SW 1271 (cell line): ENCODE data around the gene FIG4.
"Not testable (repeated sequence)": the region's sequence is repeated elsewhere in the genome, so short reads cannot be mapped to it uniquely, and the experiment has no call there.

ENCODE experiments used
- DNase-seq, 2 experiments: peaks; one replicate each; lab custom pipeline; 2025; lab: John Stamatoyannopoulos, UW

FIG4 gene

DNA sequence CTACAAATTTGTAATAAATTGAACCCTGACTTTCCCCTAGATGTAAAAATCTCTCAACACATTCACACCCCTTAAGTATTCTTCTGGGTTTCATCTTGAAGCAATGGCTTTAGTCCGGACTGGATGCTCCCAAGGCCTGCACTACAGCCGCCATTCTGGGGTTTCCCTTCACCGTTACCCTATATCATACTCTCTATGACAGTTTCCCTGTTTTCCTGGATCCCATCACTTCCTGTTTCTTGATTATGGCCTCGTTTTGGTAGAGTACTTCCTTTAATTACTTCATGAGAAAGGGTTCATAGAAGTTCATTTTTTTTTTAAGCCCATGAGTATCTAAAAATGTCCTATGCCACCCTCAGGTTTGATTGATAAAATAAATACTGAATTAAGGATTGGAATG lies 11.7 kb downstream of the FIG4 start:
- no peak for DNase-seq

DNA sequence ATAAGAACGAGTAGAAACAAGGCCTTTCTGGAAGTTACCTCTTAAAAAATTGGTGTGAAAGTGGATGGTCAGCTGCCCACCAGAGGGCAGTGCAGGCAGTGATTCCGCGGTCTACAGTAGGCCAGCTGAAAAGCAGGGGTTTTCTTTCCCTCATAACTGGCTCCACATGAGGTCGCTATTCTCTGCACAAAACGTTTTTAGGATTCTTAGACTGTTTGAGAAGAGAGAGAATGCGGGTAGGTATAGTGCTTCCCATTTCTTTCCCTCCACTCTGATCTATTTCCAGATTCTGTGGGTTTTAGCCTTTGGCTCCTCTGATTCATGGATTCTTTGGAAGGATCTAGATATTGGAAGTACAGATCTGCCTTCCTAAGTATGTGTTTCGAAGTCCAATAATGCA lies 14.2 kb downstream of the FIG4 start:
- peak; percentile 42 to 86 for DNase-seq

DNA sequence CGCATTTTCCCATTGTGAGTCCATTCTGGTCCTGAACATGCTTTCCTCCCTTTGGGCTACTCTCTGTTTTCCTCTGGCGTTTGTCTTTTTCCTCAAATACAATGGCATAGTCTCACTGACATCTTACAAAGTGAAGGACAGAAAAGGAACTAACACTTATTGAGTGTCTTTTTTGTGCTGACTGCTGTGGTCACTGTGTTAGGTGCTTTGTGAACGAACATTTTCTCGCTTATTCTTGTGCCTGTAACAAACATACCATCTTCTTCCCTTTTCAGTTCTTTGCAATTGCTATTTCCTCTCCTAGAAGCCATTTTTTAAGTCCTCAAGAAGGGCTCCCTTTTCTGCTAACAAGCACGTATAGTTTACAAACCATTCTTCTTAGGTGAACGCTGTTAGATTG lies 15.4 kb downstream of the FIG4 start:
- DNase-seq, result no peak

DNA sequence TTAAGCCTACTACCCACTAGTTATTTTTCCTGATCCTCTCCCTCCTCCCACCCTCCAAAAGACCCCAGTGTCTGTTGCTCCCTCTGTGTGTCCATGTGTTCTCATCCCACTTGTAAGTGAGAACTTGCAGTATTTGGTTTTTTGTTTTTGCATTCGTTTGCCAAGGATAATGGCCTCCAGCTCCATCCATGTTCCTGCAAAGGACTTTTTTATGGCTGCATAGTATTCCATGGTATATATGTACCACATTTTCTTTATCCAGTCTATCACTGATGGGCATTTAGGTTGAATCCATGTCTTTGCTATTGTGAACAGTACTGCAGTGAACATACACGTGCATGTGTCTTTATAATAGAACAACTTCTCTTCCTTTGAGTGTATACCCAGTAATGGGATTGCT lies 17.0 kb downstream of the FIG4 start:
- not testable (repeated sequence) for DNase-seq

DNA sequence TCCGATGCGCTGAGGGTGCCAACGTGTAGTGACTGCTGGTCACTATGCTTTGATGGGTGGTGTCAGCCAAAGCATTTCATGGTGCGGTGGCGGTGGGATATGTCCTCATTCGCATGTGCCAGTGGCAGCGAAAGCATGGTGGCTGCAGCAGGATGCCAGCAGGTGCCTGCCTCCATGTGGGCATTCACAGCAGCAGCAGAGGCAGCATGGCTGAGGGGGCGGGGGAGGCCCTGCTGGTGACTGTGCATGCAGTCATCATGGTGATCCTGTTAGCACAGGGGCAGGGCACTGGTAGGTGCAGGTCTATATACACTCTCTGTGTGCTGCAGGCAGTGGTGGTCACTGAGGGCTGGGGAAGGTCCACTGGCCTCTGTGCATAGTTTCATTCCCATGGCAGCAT lies 22.0 kb downstream of the FIG4 start:
- DNase-seq, result no peak

DNA sequence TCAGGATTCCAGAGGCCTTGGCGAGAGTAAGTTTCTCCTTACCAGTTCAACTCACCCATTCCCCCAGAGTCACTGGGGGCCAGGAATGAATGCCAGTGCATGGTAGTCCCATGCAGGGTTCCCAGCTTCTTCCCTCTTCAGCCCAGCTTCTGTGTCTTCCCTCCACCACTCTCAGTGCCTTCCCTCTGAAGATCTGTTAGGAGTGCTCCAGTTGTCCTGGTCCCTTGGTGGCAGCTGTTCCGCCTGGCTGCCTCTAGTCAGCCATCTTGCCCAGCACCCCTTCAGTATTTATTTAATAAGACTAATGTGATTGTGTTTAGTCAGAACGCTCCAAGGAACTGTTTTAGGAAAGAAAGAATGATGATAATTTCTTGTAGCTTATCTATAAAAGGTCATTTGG lies 23.1 kb downstream of the FIG4 start:
- no peak for DNase-seq

DNA sequence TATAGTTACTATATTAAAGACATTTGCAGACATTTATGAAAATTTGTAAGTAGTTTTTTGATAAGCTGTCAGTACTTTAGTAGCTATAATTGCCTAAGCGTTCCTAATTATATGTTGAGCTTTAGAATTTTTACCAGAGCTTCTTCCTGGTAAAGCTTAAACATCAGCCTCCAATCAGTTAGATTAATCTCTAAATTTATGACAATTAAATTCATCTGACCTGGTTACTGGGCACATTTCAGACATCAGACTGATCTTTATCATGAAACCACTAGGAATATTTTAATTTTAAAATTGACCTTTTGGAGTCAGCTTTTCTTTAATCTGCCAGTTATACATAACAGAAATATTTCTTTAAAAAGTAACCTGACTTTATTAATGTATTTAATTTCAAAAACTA lies 23.5 kb downstream of the FIG4 start:
- no peak for DNase-seq

DNA sequence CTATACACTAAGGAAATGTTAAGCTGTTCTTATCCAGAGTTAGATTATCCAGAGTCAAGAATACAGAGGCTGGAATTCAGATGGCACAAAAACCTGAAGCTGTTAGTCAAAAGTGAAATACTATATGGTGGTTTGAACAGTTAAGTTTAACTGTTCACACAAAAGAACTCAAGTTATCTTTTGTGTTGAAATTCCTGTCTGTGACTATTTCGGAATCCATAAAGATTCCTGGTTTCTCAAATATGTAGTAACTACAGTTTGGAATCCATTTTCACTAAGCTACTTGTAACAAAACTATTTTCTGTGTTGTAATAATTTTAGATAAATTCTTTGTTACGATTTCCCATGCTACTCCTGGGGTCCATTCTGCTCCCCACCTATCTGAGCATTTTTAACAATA lies 24.5 kb downstream of the FIG4 start:
- no peak for DNase-seq

DNA sequence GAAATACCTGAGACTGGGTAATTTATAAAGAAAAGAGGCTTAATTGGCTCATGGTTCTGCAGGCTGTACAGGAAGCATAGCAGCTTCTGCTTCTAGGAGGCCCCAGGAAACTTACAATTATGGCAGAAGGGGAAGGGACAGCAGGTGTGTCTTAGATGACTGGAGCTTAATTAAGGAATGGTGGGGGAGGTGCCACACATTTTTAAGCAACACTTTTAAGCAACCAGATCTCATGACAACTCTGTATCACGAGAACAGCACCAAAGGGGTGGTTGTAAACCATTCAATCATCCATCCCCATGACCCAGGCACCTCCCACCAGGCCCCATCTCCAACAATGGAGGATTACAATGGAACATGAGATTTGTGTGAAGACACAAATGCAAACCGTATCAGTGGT lies 26.9 kb downstream of the FIG4 start:
- DNase-seq, result no peak

DNA sequence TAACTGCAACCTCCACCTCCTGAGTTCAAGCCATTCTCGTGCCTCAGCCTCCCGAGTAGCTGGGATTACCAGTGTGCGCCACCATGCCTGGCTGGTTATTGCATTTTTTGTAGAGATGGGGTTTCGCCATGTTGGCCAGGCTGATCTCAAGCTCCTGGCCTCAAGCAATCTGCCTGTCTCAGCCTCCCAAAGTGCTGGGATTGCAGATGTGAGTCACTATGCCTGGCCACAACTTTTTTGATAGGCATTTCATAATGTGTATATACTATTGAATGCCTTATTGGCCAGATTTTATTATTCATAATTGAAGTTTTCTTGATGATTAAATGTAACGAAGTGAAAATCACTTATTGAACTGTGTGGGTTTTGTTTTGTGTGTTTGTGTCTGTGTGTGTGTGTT lies 27.9 kb downstream of the FIG4 start:
- no peak for DNase-seq

DNA sequence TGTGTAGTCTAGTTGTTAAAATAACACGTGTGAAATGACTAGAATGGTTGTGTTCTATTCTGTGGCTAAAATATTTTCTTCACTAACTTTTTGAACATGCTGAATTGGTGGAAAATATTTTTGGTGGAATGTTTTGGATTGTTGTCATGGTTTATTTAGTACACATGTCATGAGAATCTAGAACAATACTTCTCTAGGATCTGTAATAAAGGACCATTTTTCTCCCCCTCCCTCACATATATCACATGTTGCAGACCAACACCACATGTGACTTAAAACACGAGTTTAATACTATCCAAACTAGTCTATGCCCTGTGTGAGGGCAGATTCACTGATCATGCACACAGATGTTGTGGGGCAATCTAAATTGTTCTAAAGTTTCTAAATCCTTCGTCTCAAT lies 29.2 kb downstream of the FIG4 start:
- no peak for DNase-seq

DNA sequence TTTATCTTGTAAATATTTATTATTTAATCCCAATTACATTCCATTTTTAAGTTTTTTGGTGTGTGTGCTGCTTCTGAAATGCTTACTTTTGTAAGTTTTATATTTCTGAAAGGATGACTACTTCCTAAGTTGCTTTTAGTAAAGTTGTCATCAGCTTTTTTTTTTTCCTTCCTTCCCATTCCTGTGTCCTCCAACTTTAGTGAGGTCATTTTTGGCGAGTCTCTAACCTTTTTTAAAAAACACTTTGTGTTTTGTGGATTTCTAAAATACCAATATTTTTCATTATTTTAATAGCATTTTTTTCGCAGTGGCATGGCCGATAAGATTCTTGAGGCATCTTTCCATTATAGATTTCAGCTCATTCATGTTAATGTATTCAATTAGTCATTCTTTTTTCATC lies 30.9 kb downstream of the FIG4 start:
- no peak for DNase-seq

DNA sequence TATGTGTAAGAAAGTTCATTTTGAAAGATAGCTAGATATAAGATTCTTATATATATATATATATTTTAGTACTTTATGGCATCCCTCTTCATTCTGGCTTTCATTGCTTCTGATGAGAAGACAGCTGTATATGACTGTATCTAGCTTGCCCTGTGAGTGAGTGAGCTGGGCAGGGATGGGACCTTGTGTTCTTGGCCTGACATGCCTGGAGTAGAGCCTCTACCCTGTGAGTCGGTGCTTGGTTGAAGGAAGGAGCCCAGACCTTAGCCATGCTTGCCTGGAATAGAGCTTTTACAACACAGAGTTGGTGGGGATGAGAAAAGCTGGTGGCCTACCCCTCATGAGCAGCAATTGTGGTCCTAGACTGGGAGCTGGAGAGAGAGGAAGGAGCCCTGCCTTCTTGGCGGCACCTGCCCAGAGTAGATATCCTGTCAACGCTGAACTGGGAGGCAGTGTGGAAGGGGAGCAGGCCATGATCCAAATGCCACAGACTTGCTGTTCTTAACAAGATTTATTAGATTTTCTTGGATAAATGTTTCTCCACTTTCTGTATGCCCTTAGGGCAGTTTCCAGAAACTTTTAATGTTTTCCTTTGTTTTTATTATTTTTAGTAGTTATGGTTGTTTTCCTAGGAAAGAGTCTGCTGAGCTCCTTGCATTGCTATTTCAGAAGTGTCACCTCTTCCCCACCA lies 31.6 kb downstream of the FIG4 start:
- DNase-seq, result no peak

DNA sequence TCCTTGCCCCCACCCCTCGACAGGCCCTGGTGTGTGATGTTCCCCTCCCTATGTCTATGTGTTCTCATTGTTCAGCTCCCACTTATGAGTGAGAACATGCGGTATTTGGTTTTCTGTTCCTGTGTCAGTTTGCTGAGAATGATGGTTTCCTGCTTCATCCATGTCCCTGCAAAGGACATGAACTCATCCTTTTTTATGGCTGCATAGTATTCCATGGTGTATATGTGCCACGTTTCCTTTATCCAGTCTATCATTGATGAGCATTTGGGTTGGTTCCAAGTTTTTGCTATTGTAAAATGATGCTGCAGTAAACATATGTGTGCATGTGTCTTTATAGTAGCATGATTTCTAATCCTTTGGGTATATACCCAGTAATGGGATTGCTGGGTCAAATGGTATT lies 34.2 kb downstream of the FIG4 start:
- not testable (repeated sequence) for DNase-seq

DNA sequence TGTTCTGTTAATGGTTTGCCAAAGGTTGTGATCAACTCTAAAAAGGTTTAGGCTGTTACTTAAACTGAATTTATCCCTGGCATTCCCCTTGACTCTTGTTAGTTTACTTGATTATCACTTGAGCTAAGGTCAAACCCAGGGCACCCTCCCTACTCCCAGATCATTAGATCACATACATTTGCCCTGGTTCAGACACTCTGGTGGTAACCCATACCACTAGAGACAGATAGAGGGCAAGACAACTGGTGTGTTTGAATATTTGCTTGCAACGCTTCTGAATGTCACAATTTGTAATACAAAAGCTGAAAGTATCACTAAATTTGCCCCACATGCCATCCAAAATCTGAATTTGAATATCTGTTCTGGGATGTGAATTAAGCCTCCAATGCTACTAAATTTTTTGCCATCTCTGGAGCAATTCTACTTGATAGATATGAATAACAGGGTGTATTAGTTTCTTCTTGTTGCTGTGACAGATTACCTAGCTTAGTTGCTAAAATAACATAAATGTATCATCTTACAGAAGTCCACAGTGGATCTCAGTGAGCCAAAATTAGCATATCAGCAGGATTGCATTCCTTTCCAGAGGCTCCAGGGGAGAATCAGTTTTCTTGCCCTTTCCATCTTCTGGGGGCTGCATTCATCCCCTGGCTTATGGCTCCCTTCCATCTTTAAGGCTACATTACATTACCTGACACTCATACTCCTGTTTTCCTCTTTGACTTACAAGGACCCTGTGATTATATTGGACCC lies 45.4 kb downstream of the FIG4 start:
- DNase-seq, result no peak

DNA sequence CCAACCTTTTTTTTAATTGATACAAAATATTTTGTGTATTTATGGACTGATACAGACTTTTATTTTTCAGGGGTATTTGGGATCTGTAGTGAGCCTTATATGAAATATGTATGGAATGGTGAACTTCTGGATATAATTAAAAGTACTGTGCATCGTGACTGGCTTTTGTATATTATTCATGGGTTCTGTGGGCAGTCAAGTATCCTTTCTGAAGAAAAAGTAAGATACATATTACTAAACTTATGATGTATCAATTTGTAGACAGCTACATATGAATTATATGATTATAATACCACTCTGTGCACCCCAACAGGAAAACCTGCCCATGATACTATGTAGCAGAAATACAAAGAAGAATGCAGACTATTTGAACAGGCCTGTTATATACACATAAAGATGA lies 47.2 kb downstream of the FIG4 start:
- no peak for DNase-seq

DNA sequence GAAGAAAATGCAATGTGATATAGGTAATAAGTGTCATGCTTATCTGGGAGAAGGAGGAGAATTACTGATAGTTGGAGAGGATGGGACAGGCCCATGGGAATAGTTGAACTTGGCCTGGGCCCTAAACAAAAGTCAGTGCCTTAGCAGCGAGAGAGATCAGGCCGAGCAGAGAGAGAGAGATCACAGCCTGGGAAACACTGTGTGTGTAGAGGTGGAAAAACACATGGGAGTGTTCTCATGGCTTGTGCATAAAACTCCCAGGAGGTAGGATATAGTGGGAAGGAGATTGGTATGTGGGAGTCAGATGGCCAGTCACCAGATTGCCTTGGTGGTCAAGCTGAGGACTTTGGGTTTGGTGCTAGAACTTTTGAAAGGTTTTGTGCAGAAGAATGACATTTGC lies 47.6 kb downstream of the FIG4 start:
- DNase-seq, result no peak

DNA sequence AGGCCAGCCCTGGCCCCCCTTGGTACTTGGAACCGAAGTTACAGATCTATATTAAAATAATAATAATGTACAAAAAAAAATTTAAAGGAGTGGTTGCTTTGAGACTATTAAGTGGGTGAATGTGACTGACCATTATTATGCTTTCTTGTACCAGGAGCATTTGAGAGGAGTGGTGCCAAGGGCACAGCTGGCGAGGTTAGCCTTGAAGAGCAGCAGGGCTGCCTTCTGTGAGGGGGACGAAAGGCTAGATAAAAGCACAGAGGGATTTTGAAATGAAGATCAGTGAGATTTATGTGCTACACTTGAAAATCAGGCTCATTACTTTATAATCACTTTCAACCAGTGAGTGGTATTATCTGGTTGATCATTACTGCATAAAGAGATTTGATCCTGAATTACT lies 48.6 kb downstream of the FIG4 start:
- no peak for DNase-seq

DNA sequence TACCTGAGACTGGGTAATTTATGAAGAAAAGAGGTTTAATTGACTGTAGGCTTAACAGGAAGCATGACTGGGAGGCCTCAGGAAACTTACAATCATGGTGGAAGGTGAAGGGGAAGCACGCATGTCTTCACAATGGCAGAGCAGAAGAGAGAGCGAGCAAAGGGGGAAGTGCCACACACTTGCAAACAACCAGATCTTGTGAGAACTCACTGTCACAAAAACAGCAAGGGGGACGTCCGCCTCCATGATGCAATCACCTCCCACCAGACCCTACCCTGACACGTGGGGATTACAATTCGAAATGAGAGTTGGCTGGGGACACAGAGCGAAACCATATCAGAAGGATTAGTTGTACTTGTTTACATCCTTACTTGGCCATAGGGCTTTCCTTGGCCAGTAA lies 49.7 kb downstream of the FIG4 start:
- no peak for DNase-seq

DNA sequence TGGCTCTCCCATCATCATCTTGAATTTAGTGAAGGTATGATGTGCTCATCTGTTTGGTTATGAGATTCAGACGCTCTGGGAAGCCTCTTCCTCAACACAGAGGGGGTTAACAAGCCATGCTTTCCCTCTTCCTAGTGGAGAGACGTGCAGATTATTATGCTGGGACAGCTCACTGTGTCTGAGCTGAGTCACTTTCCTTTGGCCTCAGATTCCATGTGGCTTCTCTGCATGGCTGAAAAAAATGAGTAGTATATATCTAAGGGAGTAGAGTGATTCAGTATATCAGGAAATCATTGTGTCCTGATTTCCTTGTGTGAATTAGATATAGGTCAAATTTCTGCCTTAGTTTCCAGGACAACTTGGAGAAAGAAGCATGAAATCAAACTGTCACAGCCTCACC lies 52.6 kb downstream of the FIG4 start:
- DNase-seq, result peak in 1 of 2 experiments; percentile 27

DNA sequence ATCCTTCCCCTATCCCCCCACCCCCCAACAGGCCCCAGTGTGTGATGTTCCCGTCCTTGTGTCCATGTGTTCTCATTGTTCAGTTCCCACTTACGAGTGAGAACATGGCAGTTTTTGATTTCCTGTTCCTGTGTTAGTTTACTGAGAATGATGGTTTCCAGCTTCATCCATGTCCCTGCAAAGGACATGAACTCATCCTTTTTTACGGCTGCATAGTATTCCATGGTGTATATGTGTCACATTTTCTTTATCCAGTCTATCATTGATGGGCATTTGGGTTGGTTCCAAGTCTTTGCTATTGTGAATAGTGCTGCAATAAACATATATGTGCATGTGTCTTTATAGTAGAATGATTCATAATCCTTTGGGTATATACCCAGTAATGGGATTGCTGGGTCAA lies 53.7 kb downstream of the FIG4 start:
- not testable (repeated sequence) for DNase-seq

DNA sequence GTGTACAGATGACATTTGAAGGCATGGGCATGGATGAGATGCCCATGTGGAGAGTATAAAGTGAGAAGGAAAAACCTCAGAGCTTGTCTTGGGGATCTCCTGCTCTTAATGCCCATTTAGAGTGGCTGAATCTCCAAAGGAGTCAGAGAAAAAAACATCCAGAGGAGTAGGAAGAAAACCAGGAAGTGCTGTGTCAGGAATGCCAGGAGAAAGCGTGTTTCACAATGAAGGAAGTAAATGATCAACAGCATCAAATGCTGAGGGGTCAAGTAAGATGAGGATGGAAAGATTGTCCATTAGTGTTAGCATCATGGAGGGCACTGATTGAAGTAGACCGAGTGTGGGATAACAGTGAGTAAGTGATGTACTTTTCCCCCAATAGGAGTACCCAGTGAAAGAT lies 56.1 kb downstream of the FIG4 start:
- DNase-seq, result no peak

DNA sequence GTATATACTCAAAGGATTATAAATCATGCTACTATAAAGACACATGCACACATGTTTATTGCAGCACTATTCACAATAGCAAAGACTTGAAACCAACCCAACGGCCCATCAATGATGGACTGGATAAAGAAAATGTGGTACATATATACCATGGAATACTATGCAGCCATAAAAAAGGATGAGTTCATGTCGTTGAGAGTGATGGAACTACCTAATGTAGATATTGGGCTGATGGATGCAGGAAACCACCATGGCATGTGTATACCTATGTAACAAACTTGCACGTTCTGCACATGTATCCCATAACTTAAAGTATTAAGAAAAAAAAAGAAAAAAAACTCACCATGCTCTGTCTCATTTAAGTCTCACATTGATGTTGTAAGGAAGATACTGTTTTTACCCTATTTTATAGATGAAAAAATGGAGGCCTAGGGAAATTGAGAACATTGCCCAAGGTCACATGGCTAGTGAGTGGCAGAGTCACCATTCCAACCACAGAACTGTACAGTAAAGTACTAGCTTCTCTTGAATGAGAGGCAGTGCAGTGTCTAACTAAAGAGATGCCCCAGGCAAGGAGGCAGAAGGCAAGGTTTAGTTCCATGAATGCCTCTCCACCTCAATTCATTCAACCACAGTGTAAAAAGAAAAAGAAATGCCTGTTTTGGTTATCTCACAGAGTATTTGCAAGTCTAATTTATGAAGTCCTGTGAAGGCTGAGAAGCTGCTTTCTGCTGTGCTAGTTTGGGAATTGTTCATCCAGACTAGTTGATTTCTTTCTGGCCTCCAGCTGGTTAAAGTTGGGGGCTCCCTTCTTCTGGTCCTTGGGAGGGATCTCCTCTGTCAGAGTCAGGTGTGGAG lies 68.2 kb downstream of the FIG4 start:
- DNase-seq, result no peak
